H9 (cell line): ENCODE measurements around the gene TYW1. TPM values are rescaled to one million over a fixed set of nuclear protein-coding genes. Genes with fewer than 3 reads are reported as not detected.
"Not testable (repeated sequence)": the region's sequence is repeated elsewhere in the genome, so short reads cannot be mapped to it uniquely, and the experiment has no call there.

ENCODE experiments used
- DNase-seq: peaks from one replicate; pipeline ENCODE4 v3.0.0-alpha.2; 2017
- H2AFZ ChIP-seq: one replicate; pipeline ENCODE4 v1.6.1; 2013; ENCODE audit warnings: mild to moderate bottlenecking, low read length, control low read depth, moderate library complexity
- H2AK5ac ChIP-seq: 2 replicates; pipeline ENCODE4 v1.6.1; 2013; ENCODE audit warnings: low read length, control low read depth, mixed read lengths; ENCODE audit not compliant: insufficient read length
- H2BK120ac ChIP-seq: one replicate; pipeline ENCODE4 v1.6.1; 2013; ENCODE audit warnings: low read depth, mild to moderate bottlenecking, low read length, control low read depth, inconsistent platforms; ENCODE audit not compliant: poor library complexity, severe bottlenecking
- H2BK12ac ChIP-seq: 2 replicates; pipeline ENCODE4 v1.6.1; 2013; ENCODE audit warnings: low read length, control low read depth, mixed read lengths, low read depth; ENCODE audit not compliant: insufficient read length
- H2BK15ac ChIP-seq: 2 replicates; pipeline ENCODE4 v1.6.1; 2013; ENCODE audit warnings: low read depth, low read length, control low read depth
- H2BK20ac ChIP-seq: one replicate; pipeline ENCODE4 v1.6.1; 2013; ENCODE audit warnings: low read depth, mild to moderate bottlenecking, low read length, control low read depth, inconsistent platforms; ENCODE audit not compliant: poor library complexity, severe bottlenecking
- H2BK5ac ChIP-seq: 2 replicates; pipeline ENCODE4 v1.6.1; 2013; ENCODE audit warnings: low read length, control low read depth, mixed read lengths; ENCODE audit not compliant: insufficient read length
- H3K14ac ChIP-seq: 2 replicates; pipeline ENCODE4 v1.6.1; 2013; ENCODE audit warnings: low read length, control low read depth; ENCODE audit not compliant: insufficient read depth
- H3K18ac ChIP-seq: 2 replicates; pipeline ENCODE4 v1.6.1; 2013; ENCODE audit warnings: low read depth, mild to moderate bottlenecking, mixed read lengths, low read length, control low read depth; ENCODE audit not compliant: insufficient read length
- H3K23ac ChIP-seq: 2 replicates; pipeline ENCODE4 v1.6.1; 2013; ENCODE audit warnings: low read length, control low read depth, mixed read lengths, low read depth; ENCODE audit not compliant: insufficient read length
- H3K23me2 ChIP-seq: 2 replicates; pipeline ENCODE4 v1.6.1; 2013; ENCODE audit warnings: low read depth, mild to moderate bottlenecking, mixed read lengths, low read length, control low read depth; ENCODE audit not compliant: insufficient read length, poor library complexity, severe bottlenecking
- H3K27ac ChIP-seq: 2 replicates; pipeline ENCODE4 v1.5.1; 2013; ENCODE audit warnings: low read length, control low read depth, mixed read lengths, low read depth; ENCODE audit not compliant: insufficient read length
- H3K27me3 ChIP-seq: 2 replicates; pipeline ENCODE4 v1.6.1; 2013; ENCODE audit warnings: low read length, control low read depth, inconsistent platforms; ENCODE audit not compliant: insufficient read depth
- H3K4ac ChIP-seq: 2 replicates; pipeline ENCODE4 v1.6.1; 2013; ENCODE audit warnings: low read depth, mild to moderate bottlenecking, control low read depth, inconsistent platforms, low read length, moderate library complexity
- H3K4me1 ChIP-seq: 2 replicates; pipeline ENCODE4 v1.6.1; 2013; ENCODE audit warnings: low read length, control low read depth, inconsistent platforms; ENCODE audit not compliant: insufficient read depth
- H3K4me2 ChIP-seq: 2 replicates; pipeline ENCODE4 v1.6.1; 2013; ENCODE audit warnings: low read length, control low read depth, mixed read lengths; ENCODE audit not compliant: insufficient read length, insufficient read depth
- H3K56ac ChIP-seq: 2 replicates; pipeline ENCODE4 v1.6.1; 2013; ENCODE audit warnings: low read depth, mild to moderate bottlenecking, mixed read lengths, low read length, control low read depth; ENCODE audit not compliant: insufficient read length
- H3K79me1 ChIP-seq: 2 replicates; pipeline ENCODE4 v1.6.1; 2013; ENCODE audit warnings: low read depth, mild to moderate bottlenecking, moderate library complexity, low read length, control low read depth, inconsistent platforms; ENCODE audit not compliant: insufficient read depth, poor library complexity, severe bottlenecking
- H3K79me2 ChIP-seq: 2 replicates; pipeline ENCODE4 v1.6.1; 2013; ENCODE audit warnings: low read length, control low read depth, inconsistent platforms; ENCODE audit not compliant: insufficient read depth
- H3K9ac ChIP-seq: 2 replicates; pipeline ENCODE4 v1.6.1; 2013; ENCODE audit warnings: low read length, control low read depth, mixed read lengths; ENCODE audit not compliant: insufficient read length; ENCODE audit errors: extremely low read depth
- H3K9me3 ChIP-seq: one replicate; pipeline ENCODE4 v1.6.1; 2013; ENCODE audit warnings: low read depth, low read length, inconsistent platforms; ENCODE audit not compliant: control insufficient read depth
- H3T11ph ChIP-seq: one replicate; pipeline ENCODE4 v1.6.1; 2013; ENCODE audit warnings: mild to moderate bottlenecking, low read length, control low read depth, inconsistent platforms
- H4K20me1 ChIP-seq: one replicate; pipeline ENCODE4 v1.6.1; 2013; ENCODE audit not compliant: control insufficient read depth, insufficient read length, insufficient read depth
- H4K5ac ChIP-seq: 2 replicates; pipeline ENCODE4 v1.6.1; 2013; ENCODE audit warnings: low read depth, mild to moderate bottlenecking, mixed read lengths, low read length, control low read depth; ENCODE audit not compliant: insufficient read length
- H4K8ac ChIP-seq: replicated peaks from 2 replicates; pipeline ENCODE4 v1.6.1; 2013; ENCODE audit warnings: low read length, control low read depth, mixed read lengths, low read depth; ENCODE audit not compliant: insufficient read length
- H4K91ac ChIP-seq: 2 replicates; pipeline ENCODE4 v1.6.1; 2013; ENCODE audit warnings: low read depth, mild to moderate bottlenecking, moderate library complexity, mixed read lengths, low read length, control low read depth; ENCODE audit not compliant: insufficient read length
- H3K27ac Mint-ChIP-seq, 3 experiments: 2 replicates in 2 of 3; 3 replicates in 1 of 3; pipeline ENCODE4 v1.8.0; 2020 to 2021; ENCODE audit warnings: mixed read lengths in 3 of 3, mild to moderate bottlenecking in 1 of 3, moderate library complexity in 1 of 3
- H3K27me3 Mint-ChIP-seq: 2 replicates; pipeline ENCODE4 v1.8.0; 2021; ENCODE audit warnings: low read depth, mild to moderate bottlenecking, moderate library complexity, mixed read lengths
- H3K36me3 Mint-ChIP-seq, 3 experiments: 2 replicates in 2 of 3; 3 replicates in 1 of 3; pipeline ENCODE4 v1.8.0; 2020 to 2021; ENCODE audit warnings: low read depth in 3 of 3, mixed read lengths in 3 of 3; ENCODE audit not compliant: insufficient read depth in 1 of 3
- H3K4me1 Mint-ChIP-seq, 2 experiments: 2 replicates each; pipeline ENCODE4 v1.8.0; 2020; ENCODE audit warnings: mixed read lengths in 2 of 2
- H3K4me3 Mint-ChIP-seq, 2 experiments: 2 replicates in 1 of 2; 3 replicates in 1 of 2; pipeline ENCODE4 v1.8.0; 2020 to 2021; ENCODE audit warnings: mild to moderate bottlenecking in 2 of 2, mixed read lengths in 2 of 2, moderate library complexity in 1 of 2
- H3K9me3 Mint-ChIP-seq, 2 experiments: 2 replicates in 1 of 2; 3 replicates in 1 of 2; pipeline ENCODE4 v1.8.0; 2020; ENCODE audit warnings: mild to moderate bottlenecking in 2 of 2, mixed read lengths in 2 of 2, moderate library complexity in 1 of 2
- WGBS: extraction: QIAGEN DNeasy Blood & Tissue Kit; methylation state at CpG from one replicate; pipeline ENCODE4 v1.1.7; 2013; ENCODE audit warnings: missing lambda C conversion rate, low lambda C conversion rate, mixed read lengths; ENCODE audit not compliant: insufficient read length; ENCODE audit errors: extremely low coverage; 5-methylcytosine and 5-hydroxymethylcytosine counted together
- total RNA-seq: library from RNA; stranded (reverse); gene quantifications from 2 replicates; pipeline ENCODE4 v1.2.1, GENCODE V29; 2021

TYW1 gene
- total RNA-seq, 1 experiment from 2014 or later = 22.3 TPM

GRCh38 chr7:67185660-67186129 is 189.1 kb downstream of the TYW1 start:
- not testable (repeated sequence) for H3K27ac Mint-ChIP-seq, H2AK5ac ChIP-seq, H3K4me1 ChIP-seq, H2BK15ac ChIP-seq, H2BK5ac ChIP-seq, H3K18ac ChIP-seq, H3T11ph ChIP-seq, H4K91ac ChIP-seq, H3K56ac ChIP-seq, H3K27me3 ChIP-seq, H4K5ac ChIP-seq, H3K27ac ChIP-seq, H4K20me1 ChIP-seq, H3K23ac ChIP-seq, H3K79me2 ChIP-seq, H4K8ac ChIP-seq, H2BK12ac ChIP-seq, H3K23me2 ChIP-seq, H3K9me3 ChIP-seq, H3K9ac ChIP-seq, H3K4me3 Mint-ChIP-seq, DNase-seq, H3K14ac ChIP-seq, H3K36me3 Mint-ChIP-seq, H2AFZ ChIP-seq, H3K9me3 Mint-ChIP-seq, H2BK20ac ChIP-seq, H3K27me3 Mint-ChIP-seq, H3K79me1 ChIP-seq, H3K4ac ChIP-seq, H3K4me2 ChIP-seq, H2BK120ac ChIP-seq
- peaks cover 21% of the 10 kb centered on the region in 2 experiments for H3K4me1 Mint-ChIP-seq
- WGBS = no CpG with 5 or more reads among the region's 3 CpGs

DNA sequence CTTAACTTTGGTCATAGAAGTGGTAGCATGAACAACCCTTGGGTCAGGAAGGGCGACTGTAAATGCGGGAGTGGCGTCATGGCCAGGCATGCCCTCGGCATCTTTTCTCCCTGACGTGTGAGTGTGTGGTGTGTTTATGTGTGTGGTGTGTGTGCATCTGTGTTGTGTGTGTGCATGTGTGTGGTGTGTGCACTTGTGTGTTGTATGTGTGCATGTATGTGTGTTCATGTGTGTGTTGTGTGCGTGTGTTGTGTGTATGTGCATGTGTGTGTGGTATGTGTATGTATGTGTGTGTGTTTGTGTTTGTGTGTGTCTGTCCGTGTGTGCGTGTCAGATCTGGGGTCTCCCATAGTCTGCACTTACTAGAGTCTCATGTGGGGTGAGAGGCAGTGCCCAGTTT is 192.5 kb downstream of the TYW1 start:
- not testable (repeated sequence) for H3K79me2 ChIP-seq, H3K4ac ChIP-seq, H3K36me3 Mint-ChIP-seq, H2AK5ac ChIP-seq, H4K5ac ChIP-seq, H4K20me1 ChIP-seq, H2BK120ac ChIP-seq, H3K9ac ChIP-seq, H3T11ph ChIP-seq, H3K4me1 ChIP-seq, H2BK12ac ChIP-seq, H3K9me3 Mint-ChIP-seq, H2BK15ac ChIP-seq, H3K4me3 Mint-ChIP-seq, H3K18ac ChIP-seq, H3K9me3 ChIP-seq, H4K91ac ChIP-seq, H3K23ac ChIP-seq, H3K79me1 ChIP-seq, DNase-seq, H2BK20ac ChIP-seq, H3K23me2 ChIP-seq, H4K8ac ChIP-seq, H3K27me3 ChIP-seq, H3K56ac ChIP-seq, H3K4me2 ChIP-seq, H3K14ac ChIP-seq, H3K27me3 Mint-ChIP-seq, H2AFZ ChIP-seq
- WGBS = no CpG with 5 or more reads among the region's 8 CpGs
- H2BK5ac ChIP-seq = peak overlapping the region; percentile 6
- Mint-ChIP-seq H3K27ac (peak overlapping the region; percentile 63 to 87 (median 83)), H3K4me1 (peaks cover 34 to 36% of the 10 kb centered on the region in 2 experiments)
- H3K27ac ChIP-seq = peak overlapping the region; percentile 12
